Fibroblast of skin of right biceps (primary cell): ENCODE data around the gene VPS26C.

Experiments
- DNase-seq: peaks from one replicate; pipeline ENCODE4 v3.0.0-alpha.2; 2013

VPS26C gene

GRCh38 chr21:37199057-37199924 is 67.8 kb downstream of the VPS26C start:
- DNase-seq = no peak

DNA sequence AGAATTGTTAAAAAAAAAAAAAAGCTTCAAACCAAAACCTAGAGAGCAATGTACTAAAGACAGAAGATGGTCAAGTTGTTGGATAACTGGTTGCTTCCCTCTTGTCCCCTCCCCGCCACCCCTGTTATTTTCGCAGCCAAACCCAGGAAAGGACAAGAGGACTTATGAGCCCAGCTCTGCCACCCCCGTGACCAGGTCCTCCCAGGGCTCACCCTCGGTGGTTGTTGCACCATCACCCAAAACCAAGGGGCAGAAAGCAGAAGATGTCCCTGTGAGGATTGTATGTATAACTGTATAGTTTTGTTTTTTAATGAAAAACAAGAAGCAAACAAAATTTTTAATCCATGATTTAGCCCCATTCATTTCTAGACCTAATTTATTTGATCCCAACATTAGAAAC is 69.4 kb downstream of the VPS26C start:
- DNase-seq = no peak

DNA sequence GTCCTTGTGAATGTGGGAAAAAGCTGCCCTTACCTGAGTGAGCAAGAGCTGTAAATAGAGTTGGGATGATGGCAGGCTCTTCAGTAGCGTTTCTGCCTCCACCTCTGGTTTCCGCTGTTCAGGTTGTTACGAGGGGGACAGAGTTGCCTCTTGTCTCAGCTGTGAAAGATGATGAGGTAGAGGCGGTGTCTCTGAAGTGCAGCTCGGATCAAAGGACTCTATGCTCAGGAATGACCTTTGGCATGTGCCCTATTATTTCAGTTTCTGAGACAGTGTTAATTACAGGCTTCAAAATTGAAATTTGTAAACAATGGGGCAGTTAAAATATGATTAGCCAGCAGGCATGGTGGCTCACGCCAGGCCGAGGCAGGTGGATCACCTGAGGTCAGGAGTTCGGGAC is 70.3 kb downstream of the VPS26C start:
- DNase-seq = no peak

DNA sequence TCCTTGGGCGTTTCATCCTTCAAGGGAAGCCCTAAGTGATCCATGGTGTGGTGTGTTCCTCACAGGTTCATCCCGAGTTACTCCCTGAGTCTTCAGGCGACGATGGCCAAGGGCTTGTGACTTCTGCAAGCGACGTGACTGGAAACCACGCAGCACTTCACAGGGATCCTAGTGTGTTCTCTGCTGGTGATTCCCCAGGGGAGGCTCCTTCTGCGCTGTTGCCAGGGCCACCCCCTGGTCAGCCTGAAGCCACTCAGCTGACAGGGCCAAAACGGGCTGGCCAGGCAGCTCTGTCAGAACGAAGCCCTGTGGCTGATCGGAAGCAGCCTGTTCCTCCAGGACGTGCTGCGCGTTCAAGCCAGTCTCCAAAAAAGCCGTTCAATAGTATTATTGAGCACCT is 71.5 kb downstream of the VPS26C start:
- no peak for DNase-seq

DNA sequence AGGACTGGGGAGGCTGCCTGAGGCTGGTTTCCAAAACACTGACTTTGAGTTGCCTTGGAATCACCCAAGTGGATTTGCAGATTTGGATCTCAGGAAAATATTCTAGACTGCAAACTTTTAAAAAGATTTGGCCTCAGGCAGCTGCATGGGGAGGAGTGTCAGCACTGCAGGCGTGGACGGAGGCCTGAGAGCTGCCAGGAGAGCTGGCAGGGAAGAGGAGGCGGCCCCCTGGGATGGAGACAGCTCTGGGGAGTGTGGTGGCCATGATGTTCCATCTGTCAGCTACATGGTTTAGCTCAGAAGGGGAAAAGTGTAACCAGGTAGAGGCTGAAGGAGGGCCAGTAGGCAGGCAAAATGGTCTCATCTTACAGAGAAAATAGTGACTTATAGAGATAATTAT is 72.1 kb downstream of the VPS26C start:
- no peak for DNase-seq

GRCh38 chr21:37193676-37194075 is 73.5 kb downstream of the VPS26C start:
- DNase-seq = no peak

GRCh38 chr21:37193006-37193405 is 74.1 kb downstream of the VPS26C start:
- DNase-seq = no peak

DNA sequence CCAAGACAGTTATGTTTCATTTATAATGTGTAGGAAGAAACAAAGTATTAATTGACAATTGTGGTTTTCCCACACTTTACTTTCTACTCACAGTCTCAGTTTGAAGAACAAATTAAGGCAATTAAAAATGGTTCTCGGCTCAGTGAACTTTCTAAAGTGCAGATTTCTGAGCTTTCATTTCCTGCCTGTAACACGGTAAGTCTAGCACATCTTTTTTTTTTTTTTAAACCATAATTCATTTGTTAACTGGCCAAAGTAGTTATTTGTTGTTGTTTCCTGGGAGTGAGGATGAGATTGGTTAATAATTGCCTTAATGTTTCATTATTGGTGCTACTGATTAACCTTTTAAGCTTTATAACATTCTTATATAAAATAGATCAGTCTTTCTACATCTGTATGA is 75.1 kb downstream of the VPS26C start:
- no peak for DNase-seq

DNA sequence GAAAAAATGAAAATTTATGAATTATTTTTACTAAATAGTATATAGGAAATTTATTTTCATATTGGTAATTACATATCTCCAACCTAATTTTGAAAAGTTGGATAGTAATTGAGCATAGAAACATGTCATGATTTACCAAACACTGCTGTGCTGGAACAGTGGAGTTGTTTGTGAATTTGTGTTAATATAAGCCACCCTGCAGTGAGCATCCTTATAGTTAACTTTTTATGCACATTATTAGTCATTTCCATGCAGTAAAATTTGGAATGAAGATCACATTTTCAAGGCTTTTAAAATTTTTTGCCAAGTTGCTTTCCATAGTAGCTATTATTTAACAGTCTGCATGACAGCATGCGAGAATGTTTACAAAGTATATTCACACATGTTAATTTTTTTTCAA is 78.3 kb downstream of the VPS26C start:
- no peak for DNase-seq

DNA sequence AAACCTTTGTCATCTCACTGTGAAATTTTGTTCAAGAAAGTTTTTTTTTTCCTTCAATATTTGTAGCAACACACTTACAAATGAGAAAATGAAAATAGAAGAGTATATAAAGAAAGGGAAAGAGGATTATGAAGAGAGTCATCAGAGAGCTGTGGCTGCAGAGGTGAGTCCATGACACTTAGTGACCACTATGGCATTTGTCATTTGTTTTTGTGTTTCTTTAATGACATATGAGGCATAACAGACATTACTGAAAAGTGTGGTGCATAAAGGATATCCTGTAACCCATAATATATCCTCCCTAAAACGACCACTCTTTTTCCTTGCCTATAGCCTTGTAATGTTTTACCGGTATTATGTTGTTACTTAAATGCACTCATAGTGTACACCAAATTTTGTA is 80.2 kb downstream of the VPS26C start:
- DNase-seq = no peak

- no peak for DNase-seq
Observed at GRCh38 chr21:37184784-37185593, 82.1 kb downstream of the VPS26C start.

GRCh38 chr21:37183749-37184148 is 83.4 kb downstream of the VPS26C start:
- DNase-seq = no peak

DNA sequence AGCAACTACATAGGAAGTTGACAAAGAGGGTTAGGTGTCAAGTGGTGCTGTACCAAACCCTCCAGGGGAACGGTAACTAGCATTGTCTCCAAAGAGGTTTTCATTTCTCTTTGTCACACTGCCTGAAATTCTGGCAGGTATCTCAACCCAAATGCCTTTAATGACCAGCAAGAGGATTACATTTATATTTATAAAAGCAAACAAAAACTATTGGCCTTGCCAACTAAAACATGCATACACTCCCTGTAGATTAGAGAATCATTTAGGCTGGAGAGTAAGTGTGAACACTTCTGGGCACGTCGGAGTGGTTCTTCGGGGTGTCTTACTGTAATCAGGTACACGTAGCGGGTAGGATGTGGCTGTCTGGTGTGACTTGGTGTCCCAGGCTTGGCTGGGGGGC is 84.9 kb downstream of the VPS26C start:
- no peak for DNase-seq

DNA sequence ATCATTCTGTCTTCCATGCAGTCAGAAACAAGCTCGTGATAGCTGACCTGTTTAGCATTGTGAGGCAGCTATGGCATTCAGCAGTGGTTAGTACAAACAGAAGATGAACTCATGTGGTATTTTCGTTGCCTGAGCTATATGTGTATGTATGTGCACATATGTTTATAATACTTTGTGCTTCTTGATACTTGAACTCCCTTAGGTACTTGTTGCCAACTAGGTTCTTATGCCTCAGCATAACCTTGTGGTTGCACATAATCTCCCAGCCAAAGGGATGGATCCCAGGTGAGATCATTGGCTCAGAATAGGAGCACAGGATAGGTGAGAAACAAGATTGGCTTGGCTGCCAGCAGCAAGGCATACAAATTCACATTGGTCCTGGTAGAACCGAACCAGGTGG is 86.1 kb downstream of the VPS26C start:
- DNase-seq = no peak

GRCh38 chr21:37176716-37177115 is 90.4 kb downstream of the VPS26C start:
- DNase-seq = no peak
